GM12878 (cell line): Measurements from ENCODE around the gene STARD3. TPM values are rescaled to one million over a fixed set of nuclear protein-coding genes. Genes with fewer than 3 reads are reported as not detected.

Experiments used
- ATAC-seq: fragments of 200-7000 bp; cut with Tn5 transposase; 3 replicates; pipeline ENCODE4 v1.9.1; 2020; ENCODE audit warnings: mild to moderate bottlenecking, moderate library complexity
- BruUV-seq: library from RNA; stranded (reverse); fragments of 400-500 nt; replicated peaks from 2 replicates; lab custom pipeline; 2021; lab: Mats Ljungman, UMichigan
- CTCF ChIA-PET: fragments of 300-600 bp; sonication (Branson Sonifier 250); formaldehyde crosslinking; extraction: SDS; loops from one replicate; lab custom pipeline; 2021; ENCODE audit warnings: inconsistent platforms; lab: Yijun Ruan, JAX
- POLR2A ChIA-PET: fragments of 350-600 bp; formaldehyde crosslinking; extraction: SDS; loops from one replicate; lab custom pipeline; 2021; ENCODE audit warnings: inconsistent platforms; lab: Charles Lee
- RAD21 ChIA-PET: fragments of 300-600 bp; sonication (Branson Sonifier 250); formaldehyde crosslinking; loops from one replicate; lab custom pipeline; 2023; ENCODE audit warnings: antibody characterized with exemption; ENCODE audit not compliant: unreplicated experiment; lab: Charles Lee
- SMC1A ChIA-PET: fragments of 300-600 bp; sonication (Branson Sonifier 250); formaldehyde crosslinking; loops from one replicate; lab custom pipeline; 2023; ENCODE audit not compliant: unreplicated experiment, uncharacterized antibody; lab: Charles Lee
- DNase-seq: peaks from one replicate; pipeline ENCODE4 v3.0.0-alpha.2; 2011; ENCODE audit warnings: low read depth, low spot score
- FAIRE-seq: peaks from 3 replicates; lab custom pipeline; 2011; peaks lifted over from hg19 to GRCh38; lab: Jason Lieb, UNC
- H2AFZ ChIP-seq: 2 replicates; pipeline ENCODE4 v1.6.0; 2011; ENCODE audit warnings: low read depth, low read length, control low read depth; ENCODE audit not compliant: control insufficient read depth
- H3K27ac ChIP-seq: 2 replicates; pipeline ENCODE4 v1.5.1; 2011; ENCODE audit warnings: control low read depth; ENCODE audit not compliant: control insufficient read depth, insufficient read depth
- H3K27me3 ChIP-seq, 2 experiments: replicated peaks in 1 of 2; 2 replicates each; pipeline versions ENCODE4 v1.6.0 to v1.6.1; 2011; ENCODE audit warnings: low read length in 1 of 2; ENCODE audit not compliant: control insufficient read depth in 2 of 2, insufficient read depth in 2 of 2
- H3K36me3 ChIP-seq, 2 experiments: 2 replicates each; pipeline ENCODE4 v1.5.1; 2011; ENCODE audit warnings: low read length in 1 of 2; ENCODE audit not compliant: control insufficient read depth in 2 of 2, insufficient read depth in 2 of 2
- H3K4me1 ChIP-seq: 2 replicates; pipeline ENCODE4 v1.6.1; 2011; ENCODE audit warnings: mild to moderate bottlenecking, low read length, moderate library complexity, mixed read lengths; ENCODE audit not compliant: control insufficient read depth, insufficient read depth
- H3K4me2 ChIP-seq: 2 replicates; pipeline ENCODE4 v1.6.0; 2011; ENCODE audit warnings: control low read depth; ENCODE audit not compliant: control insufficient read depth, insufficient read depth
- H3K4me3 ChIP-seq: fragments of 200-600 bp; sonication (generic); 2 replicates; pipeline ENCODE4 v1.5.1; 2016
- H3K79me2 ChIP-seq: 2 replicates; pipeline ENCODE4 v1.6.0; 2011; ENCODE audit warnings: low read length; ENCODE audit not compliant: control insufficient read depth, insufficient read depth
- H3K9ac ChIP-seq: 2 replicates; pipeline ENCODE4 v1.8.0; 2011; ENCODE audit warnings: low read length, control low read depth, mixed read lengths; ENCODE audit not compliant: control insufficient read depth, insufficient read depth
- H3K9me3 ChIP-seq: replicated peaks from 3 replicates; pipeline ENCODE4 v1.5.1; 2011; ENCODE audit warnings: mild to moderate bottlenecking, low read length; ENCODE audit not compliant: control insufficient read depth, insufficient read depth
- H4K20me1 ChIP-seq: 2 replicates; pipeline ENCODE4 v1.6.0; 2011; ENCODE audit not compliant: control insufficient read depth, insufficient read depth
- BMI1 ChIP-seq: fragments of 450-650 bp; IDR thresholded peaks from 2 replicates; pipeline ENCODE4 v1.6.1; 2016; ENCODE audit warnings: mild to moderate bottlenecking, moderate library complexity, borderline replicate concordance
- CREB1 ChIP-seq: IDR thresholded peaks from 2 replicates; pipeline ENCODE4 v1.6.1; 2012; ENCODE audit warnings: low read depth, mild to moderate bottlenecking, inconsistent platforms
- ESRRA ChIP-seq: IDR thresholded peaks from 2 replicates; pipeline ENCODE4 v1.6.1; 2012; ENCODE audit warnings: mild to moderate bottlenecking, low read length, improper control_type of control experiment
- FOXK2 ChIP-seq: fragments of 450-650 bp; IDR thresholded peaks from 2 replicates; pipeline ENCODE4 v1.6.1; 2017; ENCODE audit warnings: mild to moderate bottlenecking, moderate library complexity
- NFIC ChIP-seq: IDR thresholded peaks from 2 replicates; pipeline ENCODE4 v1.6.1; 2012; ENCODE audit warnings: low read depth, mild to moderate bottlenecking, inconsistent platforms, low read length, moderate library complexity
- NR2C2 ChIP-seq: IDR thresholded peaks from 2 replicates; pipeline ENCODE4 v1.6.1; 2011; ENCODE audit warnings: borderline replicate concordance, low read depth; ENCODE audit not compliant: control insufficient read depth, insufficient read length
- PML ChIP-seq: IDR thresholded peaks from 2 replicates; pipeline ENCODE4 v1.6.1; 2012; ENCODE audit warnings: low read length, inconsistent platforms
- SMARCA5 ChIP-seq: fragments of 450-650 bp; IDR thresholded peaks from 2 replicates; pipeline ENCODE4 v1.6.1; 2017; ENCODE audit warnings: mild to moderate bottlenecking
- SMC3 ChIP-seq: IDR thresholded peaks from 2 replicates; pipeline ENCODE4 v1.6.1; 2011; ENCODE audit warnings: low read length, improper control_type of control experiment, borderline replicate concordance
- SP1 ChIP-seq: IDR thresholded peaks from one replicate; pipeline ENCODE4 v1.6.1; 2011; ENCODE audit warnings: low read depth, low read length
- STAT3 ChIP-seq: IDR thresholded peaks from 2 replicates; pipeline ENCODE4 v1.6.1; 2011; ENCODE audit warnings: low read depth, low read length, improper control_type of control experiment
- TCF12 ChIP-seq: IDR thresholded peaks from 2 replicates; pipeline ENCODE4 v1.6.1; 2011; ENCODE audit warnings: low read depth, mild to moderate bottlenecking, low read length
- ZNF217 ChIP-seq: fragments of 450-650 bp; IDR thresholded peaks from 2 replicates; pipeline ENCODE4 v1.6.1; 2017; ENCODE audit warnings: antibody characterized with exemption, mild to moderate bottlenecking
- ZNF24 ChIP-seq: fragments of 450-650 bp; IDR thresholded peaks from 2 replicates; pipeline ENCODE4 v1.6.1; 2017; ENCODE audit warnings: antibody characterized with exemption, mild to moderate bottlenecking
- ZNF687 ChIP-seq: fragments of 450-650 bp; IDR thresholded peaks from 2 replicates; pipeline ENCODE4 v1.6.1; 2017; ENCODE audit warnings: mild to moderate bottlenecking, moderate library complexity
- WGBS: methylation state at CpG from one replicate; pipeline ENCODE4 v1.1.6; 2016; ENCODE audit warnings: low lambda C conversion rate; ENCODE audit not compliant: insufficient replicate concordance, insufficient coverage; ENCODE audit errors: missing lambda C conversion rate; 5-methylcytosine and 5-hydroxymethylcytosine counted together
- in situ Hi-C: fragments of 300-500 bp; cut with MboI; formaldehyde crosslinking; loops from 9 replicates; pipeline ENCODE4 v1.14.3; 2018; ENCODE audit warnings: mixed read lengths
- intact Hi-C: fragments of 100-400 bp; cut with micrococcal nuclease; formaldehyde crosslinking; loops from one replicate; pipeline ENCODE4 v1.14.2; 2022; ENCODE audit not compliant: unreplicated experiment
- polyA plus RNA-seq, 11 experiments: library from polyadenylated mRNA; depleted of rRNA in 4 of 11; unstranded in 6 of 11; stranded (reverse) in 5 of 11; fragments of >200 nt; fragmentation: Nextera tagmentation in 4 of 11; fragmentation: Illumina TruSeq in 1 of 11; extraction: Ambion mirVana in 4 of 11; extraction: Trizol in 1 of 11; gene quantifications; 1 replicate in 1 of 11; 2 replicates in 10 of 11; pipeline versions ENCODE4 v1.2.1 to v1.2.3, GENCODE V29; 2011 to 2016; ENCODE audit warnings: inconsistent platforms in 2 of 11, missing spikeins in 2 of 11, low read depth in 1 of 11
- total RNA-seq, 4 experiments: library from RNA; depleted of rRNA in 3 of 4; stranded (reverse); fragments of >200 nt in 3 of 4; fragmentation: Illumina TruSeq in 1 of 4; extraction: Trizol in 1 of 4; gene quantifications; 2 replicates each; pipeline versions ENCODE4 v1.2.1 to v1.2.3, GENCODE V29; 2013 to 2021
- TF ChIP-seq, protein P1 (sequence below): IDR thresholded peaks from 2 replicates; pipeline ENCODE4 v1.6.1; 2012; ENCODE audit warnings: mild to moderate bottlenecking, low read depth, low read length

STARD3 gene
- total and polyA plus RNA-seq, 10 of the 15 experiments (the other 5 are each of a cell fraction or from before 2014, with no cell fraction given): 0.08 to 62.7 (median 27.5) TPM

- H3K4me2 ChIP-seq: no peak overlapping the region
- ChIA-PET CTCF (interaction anchor here (0.8 to 4.5 kb wide), 7 partner anchors 9 to 54 kb away, joined by 3 to 36 read pairs (median 3); partner anchors contain the start of genes MIEN1, PGAP3 and PNMT), POLR2A (interaction anchor here (0.6 to 1.6 kb wide), 4 partner anchors 10 to 478 kb away, joined by 3 to 7 read pairs (median 4); partner anchors contain the start of gene PGAP3), RAD21 (no interaction called here), SMC1A (interaction anchor here (1.1 to 1.5 kb wide), 2 partner anchors 41 to 52 kb away, joined by 3 to 4 read pairs; partner anchors contain the start of gene MIEN1)
- H3K9ac ChIP-seq: no peak overlapping the region
- no peaks in the 10 kb centered on the region for H4K20me1 ChIP-seq
- WGBS: 86% methylated on average over 13 of the region's 13 CpGs
- no TSS peak for BruUV-seq
- intact Hi-C loops (no loop called here), in situ Hi-C loops (no loop called here)
- H3K4me3 ChIP-seq: no peak overlapping the region
- no peak for ATAC-seq
- no peaks in the 10 kb centered on the region for H3K36me3 ChIP-seq
- no peaks in the 10 kb centered on the region for H3K79me2 ChIP-seq
- H3K4me1 ChIP-seq: peaks cover 45% of the 10 kb centered on the region
- no peaks in the 10 kb centered on the region for H3K9me3 ChIP-seq
- no peak overlapping the region for H2AFZ ChIP-seq
- H3K27ac ChIP-seq: no peak overlapping the region
- no peak for DNase-seq
- no peaks in the 10 kb centered on the region for H3K27me3 ChIP-seq
- FAIRE-seq: no peak
- TF ChIP-seq TCF12 (no peak), SP1 (no peak), NR2C2 (no peak), CREB1 (no peak), ZNF24 (no peak), SMARCA5 (peak; percentile 25; the same call in 1 of the 2 replicates), STAT3 (no peak), ZNF687 (no peak), SMC3 (no peak), NFIC (no peak), FOXK2 (no peak), ESRRA (no peak), ZNF217 (0 out of 2 replicates have a peak, but pooled peaks have one; percentile 33), PML (no peak), BMI1 (no peak)
- TF ChIP-seq, protein P1, sequence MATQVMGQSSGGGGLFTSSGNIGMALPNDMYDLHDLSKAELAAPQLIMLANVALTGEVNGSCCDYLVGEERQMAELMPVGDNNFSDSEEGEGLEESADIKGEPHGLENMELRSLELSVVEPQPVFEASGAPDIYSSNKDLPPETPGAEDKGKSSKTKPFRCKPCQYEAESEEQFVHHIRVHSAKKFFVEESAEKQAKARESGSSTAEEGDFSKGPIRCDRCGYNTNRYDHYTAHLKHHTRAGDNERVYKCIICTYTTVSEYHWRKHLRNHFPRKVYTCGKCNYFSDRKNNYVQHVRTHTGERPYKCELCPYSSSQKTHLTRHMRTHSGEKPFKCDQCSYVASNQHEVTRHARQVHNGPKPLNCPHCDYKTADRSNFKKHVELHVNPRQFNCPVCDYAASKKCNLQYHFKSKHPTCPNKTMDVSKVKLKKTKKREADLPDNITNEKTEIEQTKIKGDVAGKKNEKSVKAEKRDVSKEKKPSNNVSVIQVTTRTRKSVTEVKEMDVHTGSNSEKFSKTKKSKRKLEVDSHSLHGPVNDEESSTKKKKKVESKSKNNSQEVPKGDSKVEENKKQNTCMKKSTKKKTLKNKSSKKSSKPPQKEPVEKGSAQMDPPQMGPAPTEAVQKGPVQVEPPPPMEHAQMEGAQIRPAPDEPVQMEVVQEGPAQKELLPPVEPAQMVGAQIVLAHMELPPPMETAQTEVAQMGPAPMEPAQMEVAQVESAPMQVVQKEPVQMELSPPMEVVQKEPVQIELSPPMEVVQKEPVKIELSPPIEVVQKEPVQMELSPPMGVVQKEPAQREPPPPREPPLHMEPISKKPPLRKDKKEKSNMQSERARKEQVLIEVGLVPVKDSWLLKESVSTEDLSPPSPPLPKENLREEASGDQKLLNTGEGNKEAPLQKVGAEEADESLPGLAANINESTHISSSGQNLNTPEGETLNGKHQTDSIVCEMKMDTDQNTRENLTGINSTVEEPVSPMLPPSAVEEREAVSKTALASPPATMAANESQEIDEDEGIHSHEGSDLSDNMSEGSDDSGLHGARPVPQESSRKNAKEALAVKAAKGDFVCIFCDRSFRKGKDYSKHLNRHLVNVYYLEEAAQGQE: no peak
Observed at GRCh38 chr17:39677542-39678339, 40.8 kb downstream of the STARD3 start.
